HFFc6 (cell line): ENCODE data around the gene CHST5. TPM values are rescaled to one million over a fixed set of nuclear protein-coding genes. Genes with fewer than 3 reads are reported as not detected.

Source experiments
- DNase-seq: peaks from one replicate; pipeline ENCODE4 v3.0.0-alpha.2; 2018
- H3K27ac Mint-ChIP-seq: 2 replicates; pipeline ENCODE4 v1.8.0; 2020; ENCODE audit warnings: mild to moderate bottlenecking, mixed read lengths
- H3K27me3 Mint-ChIP-seq: 2 replicates; pipeline ENCODE4 v1.8.0; 2021; ENCODE audit warnings: mild to moderate bottlenecking, moderate library complexity, mixed read lengths; ENCODE audit not compliant: insufficient read depth
- H3K36me3 Mint-ChIP-seq: 2 replicates; pipeline ENCODE4 v1.8.0; 2021; ENCODE audit warnings: low read depth, mixed read lengths
- H3K4me1 Mint-ChIP-seq: 2 replicates; pipeline ENCODE4 v1.8.0; 2020; ENCODE audit warnings: low read depth, mixed read lengths
- H3K4me3 Mint-ChIP-seq: 2 replicates; pipeline ENCODE4 v1.8.0; 2020; ENCODE audit warnings: mild to moderate bottlenecking, moderate library complexity, mixed read lengths
- H3K9me3 Mint-ChIP-seq: 2 replicates; pipeline ENCODE4 v1.8.0; 2020; ENCODE audit warnings: mild to moderate bottlenecking, mixed read lengths
- CTCF ChIP-seq: fragments of 200-600 bp; sonication (generic); IDR thresholded peaks from 2 replicates; pipeline ENCODE4 v1.5.0; 2021; ENCODE audit warnings: antibody characterized with exemption, mild to moderate bottlenecking
- total RNA-seq, 6 experiments: library from RNA; stranded (reverse); fragmentation: NEBNext Ultra II Directional; extraction: Animal tissue kit (Norgen Biotek cat#: 25700); gene quantifications; 2 replicates in 1 of 6; 3 replicates in 5 of 6; pipeline ENCODE4 v1.2.3, GENCODE V29; 2021

Gene CHST5
- total RNA-seq, 6 experiments from 2014 or later, result not detected

DNA sequence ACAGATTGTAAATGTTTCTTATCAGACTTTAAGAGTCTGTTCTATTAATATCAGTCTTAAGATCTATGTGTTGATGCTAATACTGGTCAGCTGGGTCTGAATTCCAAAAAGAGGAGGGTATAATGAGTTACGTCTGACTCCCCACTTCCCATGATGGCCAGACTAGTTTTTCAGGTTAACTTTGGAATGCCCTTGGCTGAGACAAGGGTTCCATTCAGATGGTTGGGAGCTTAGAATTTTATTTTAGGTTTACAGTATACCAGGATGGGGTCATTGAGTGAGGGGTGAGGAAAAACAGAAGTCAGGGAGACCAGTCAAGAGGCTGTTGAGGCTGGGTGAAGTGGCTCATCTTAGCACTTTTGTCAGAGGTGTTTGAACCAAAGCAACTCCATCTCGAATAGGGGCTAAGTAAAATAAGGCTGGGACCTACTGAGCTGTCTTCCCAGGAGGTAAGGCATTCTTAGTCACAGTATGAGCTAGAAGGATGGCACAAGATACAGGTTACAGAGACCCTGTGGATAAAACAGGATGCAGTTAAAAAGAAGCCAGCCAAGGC, 23.0 kb upstream of the CHST5 start:
- no peak for TF ChIP-seq CTCF
- Mint-ChIP-seq H3K27ac (no peak overlapping the region), H3K9me3 (no peaks in the 10 kb centered on the region), H3K4me1 (peaks cover 19% of the 10 kb centered on the region), H3K27me3 (peaks cover 11% of the 10 kb centered on the region), H3K4me3 (no peak overlapping the region), H3K36me3 (no peaks in the 10 kb centered on the region)
- DNase-seq, result no peak

- Mint-ChIP-seq H3K4me3 (peak overlapping the region; percentile 99), H3K27me3 (peaks cover 11% of the 10 kb centered on the region), H3K9me3 (no peaks in the 10 kb centered on the region), H3K36me3 (no peaks in the 10 kb centered on the region), H3K27ac (peak overlapping the region; percentile 98), H3K4me1 (peaks cover 26% of the 10 kb centered on the region)
- TF ChIP-seq CTCF, result no peak
- no peak for DNase-seq
Measured at GRCh38 chr16:75556431-75556950, 20.6 kb upstream of the CHST5 start.

GRCh38 chr16:75555707-75556430, 20.0 kb upstream of the CHST5 start, which contains the start of gene TMEM231:
Gene TMEM231, minus strand, starts transcription at chr16:75556252. Its CDS starts 43 bp downstream, at chr16:75556209.
- Mint-ChIP-seq H3K27ac (peak within 1 kb of the TSS; percentile 98), H3K4me3 (peak within 1 kb of the TSS; percentile 99), H3K9me3 (no peaks in the 10 kb centered on the region), H3K36me3 (no peaks in the 10 kb centered on the region), H3K27me3 (peaks cover 11% of the 10 kb centered on the region), H3K4me1 (peaks cover 26% of the 10 kb centered on the region)
- no peak; the same call in 1 of the 2 replicates for TF ChIP-seq CTCF
- DNase-seq, result peak; percentile 90

- Mint-ChIP-seq H3K4me1 (peaks cover 26% of the 10 kb centered on the region), H3K36me3 (no peaks in the 10 kb centered on the region)
- TF ChIP-seq CTCF, result no peak
Measured at GRCh38 chr16:75555213-75555706, 19.4 kb upstream of the CHST5 start.

DNA sequence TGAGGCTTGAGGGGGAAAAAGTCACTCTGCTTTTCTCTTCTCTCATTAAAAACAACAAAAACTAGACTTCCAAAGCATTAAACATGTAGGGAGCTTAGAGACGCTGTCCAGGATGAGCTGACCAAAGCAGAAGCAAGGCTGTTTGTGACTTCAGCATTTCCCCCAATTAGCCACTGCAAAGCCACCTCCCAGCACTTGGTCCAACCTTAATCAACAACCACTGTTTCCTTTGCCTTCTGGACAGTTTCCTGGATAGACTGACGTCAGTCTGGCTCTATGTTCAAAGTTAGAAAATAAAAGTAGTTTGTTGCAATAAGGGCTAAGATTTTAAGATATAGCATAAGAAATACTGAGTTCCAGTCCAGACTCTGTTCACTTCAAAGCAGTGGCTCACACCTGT, 17.0 kb upstream of the CHST5 start:
- TF ChIP-seq CTCF, result no peak
- H3K27ac Mint-ChIP-seq, result no peak overlapping the region
- peaks cover 18% of the 10 kb centered on the region for H3K4me1 Mint-ChIP-seq
- H3K4me3 Mint-ChIP-seq, result no peak overlapping the region
- no peaks in the 10 kb centered on the region for H3K36me3 Mint-ChIP-seq
- H3K9me3 Mint-ChIP-seq, result no peaks in the 10 kb centered on the region
- DNase-seq, result no peak
- peaks cover 3% of the 10 kb centered on the region for H3K27me3 Mint-ChIP-seq

More at GRCh38 chr16:75555213-75555706, 19.4 kb upstream of the CHST5 start:
- peak overlapping the region; percentile 99 for H3K4me3 Mint-ChIP-seq
- peaks cover 8% of the 10 kb centered on the region for H3K27me3 Mint-ChIP-seq
- peak overlapping the region; percentile 98 for H3K27ac Mint-ChIP-seq
- H3K9me3 Mint-ChIP-seq, result no peaks in the 10 kb centered on the region
- DNase-seq, result peak; percentile 92
